Limb (tissue), 2 donors: Measurements from ENCODE around the gene FGFBP1.
A peak's percentile ranks its signal among the peaks of the same experiment; 100 is the strongest.

ENCODE experiments used
- DNase-seq, 2 donors: peaks; one replicate each; pipeline ENCODE4 v3.0.0-alpha.2; 2016; ENCODE audit errors: extremely low spot score in 2 of 2

FGFBP1 gene

DNA sequence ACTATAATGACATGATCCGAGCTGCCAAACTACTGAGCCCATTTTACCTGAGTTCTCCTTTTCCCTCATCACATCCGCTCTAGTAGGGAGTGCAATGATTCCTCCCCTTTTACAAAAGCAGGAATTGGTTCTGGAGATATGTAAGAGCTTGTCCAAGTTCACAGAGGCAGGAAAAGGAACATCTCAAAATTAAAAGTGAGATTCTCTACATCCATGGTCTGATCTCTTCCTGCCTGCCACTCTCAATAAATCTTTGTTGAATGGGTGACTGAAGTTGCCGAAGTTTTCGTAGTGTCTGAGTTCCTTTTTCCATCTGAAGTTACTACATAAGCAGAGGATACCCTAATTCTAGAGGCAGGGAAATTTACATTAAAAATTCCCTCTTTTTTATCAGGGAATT, at the start of gene FGFBP1:
Gene FGFBP1, minus strand, starts transcription at position 101 of the 400 bp plus-strand sequence. CDS start 2,108 bp downstream, outside the sequence.
- no peak for DNase-seq

DNA sequence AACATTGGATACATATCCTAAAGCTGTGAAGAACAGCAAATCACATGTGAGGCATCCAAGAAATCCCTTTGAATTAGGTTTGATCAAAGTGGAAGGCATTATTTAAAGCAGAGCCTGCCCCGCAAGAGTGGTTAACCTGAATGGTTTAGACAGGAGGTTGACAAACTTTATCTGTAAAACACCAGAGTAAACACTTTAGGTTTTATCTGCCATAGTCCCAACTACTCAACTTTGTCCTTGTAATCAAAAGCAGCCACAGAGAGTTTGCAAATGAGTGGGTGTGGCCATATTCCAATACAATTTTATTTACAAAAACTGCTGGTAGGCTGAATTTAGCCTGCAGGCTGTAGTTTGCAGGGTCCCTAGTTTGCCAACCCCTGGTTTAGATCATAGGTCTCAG, 49.7 kb upstream of the FGFBP1 start:
- DNase-seq = no peak

DNA sequence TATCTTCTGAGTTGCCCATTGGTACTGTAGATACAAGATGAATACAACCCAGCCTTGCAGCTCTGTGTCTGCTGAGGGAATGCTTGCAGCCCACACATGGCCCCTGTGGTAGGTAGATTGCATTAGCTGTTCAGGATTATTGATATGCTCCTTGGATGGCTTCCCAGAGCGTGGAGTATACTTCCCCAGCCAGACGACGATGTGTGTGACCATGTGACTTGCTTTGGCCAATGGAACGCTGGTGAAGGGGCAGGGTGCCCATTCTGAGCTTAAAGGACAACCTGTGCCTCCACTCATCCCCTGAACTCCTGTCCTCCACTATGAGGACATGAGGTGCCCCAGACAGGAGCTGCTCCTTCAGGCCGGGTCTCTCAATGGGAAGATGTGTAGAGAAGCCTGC, 48.4 kb upstream of the FGFBP1 start:
- DNase-seq = no peak

DNA sequence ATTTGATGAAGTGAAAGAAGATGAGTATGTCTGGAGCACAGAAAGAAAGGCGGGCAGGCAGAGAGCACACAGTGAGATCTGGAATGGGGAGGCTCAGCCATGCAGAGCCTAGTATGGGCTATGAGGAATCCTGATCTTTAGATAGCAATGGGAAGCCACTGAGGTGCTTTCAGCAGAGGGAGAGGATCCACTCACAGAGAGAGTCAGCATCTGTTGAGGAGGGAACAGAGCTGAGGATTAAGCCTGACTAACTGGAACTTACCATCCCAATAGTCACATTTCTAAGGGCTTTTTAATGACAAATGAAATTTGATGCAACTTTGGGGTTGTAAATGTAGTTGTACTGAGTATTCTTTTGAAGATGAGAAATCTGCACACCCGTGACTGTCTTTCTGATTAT, 45.1 kb upstream of the FGFBP1 start:
- no peak for DNase-seq

DNA sequence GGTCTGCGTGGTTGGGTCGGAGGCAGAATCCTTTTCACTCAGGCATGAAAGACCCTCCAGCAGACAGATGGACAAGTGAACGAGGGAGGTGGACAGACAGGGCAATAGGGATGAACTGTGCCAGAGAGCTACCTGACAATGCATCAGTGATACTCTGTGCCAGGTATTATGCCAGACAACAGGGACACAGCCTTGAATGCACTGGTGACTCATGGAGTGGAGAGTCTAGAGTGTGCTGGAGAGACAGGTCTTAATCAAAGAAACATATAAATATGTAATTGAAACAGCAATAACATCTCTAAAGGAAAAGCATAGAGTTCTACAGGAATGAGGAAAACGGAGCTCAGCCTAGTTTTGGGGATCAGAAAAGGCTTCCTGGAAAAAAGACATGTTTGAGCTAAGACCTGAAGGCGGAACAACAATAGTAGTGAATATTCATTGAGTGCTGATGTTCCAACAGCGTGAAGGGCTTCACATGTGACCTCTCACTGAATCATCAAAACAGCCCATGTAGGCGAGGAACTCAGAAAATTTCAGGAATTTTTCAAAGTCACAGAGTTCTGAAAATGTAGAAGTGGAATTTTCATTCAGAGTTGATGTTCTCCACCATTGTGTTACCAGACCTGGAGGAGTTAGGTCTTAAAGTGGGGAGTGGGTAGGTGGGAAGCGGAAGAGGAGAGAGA, 44.4 kb upstream of the FGFBP1 start:
- DNase-seq = no peak

DNA sequence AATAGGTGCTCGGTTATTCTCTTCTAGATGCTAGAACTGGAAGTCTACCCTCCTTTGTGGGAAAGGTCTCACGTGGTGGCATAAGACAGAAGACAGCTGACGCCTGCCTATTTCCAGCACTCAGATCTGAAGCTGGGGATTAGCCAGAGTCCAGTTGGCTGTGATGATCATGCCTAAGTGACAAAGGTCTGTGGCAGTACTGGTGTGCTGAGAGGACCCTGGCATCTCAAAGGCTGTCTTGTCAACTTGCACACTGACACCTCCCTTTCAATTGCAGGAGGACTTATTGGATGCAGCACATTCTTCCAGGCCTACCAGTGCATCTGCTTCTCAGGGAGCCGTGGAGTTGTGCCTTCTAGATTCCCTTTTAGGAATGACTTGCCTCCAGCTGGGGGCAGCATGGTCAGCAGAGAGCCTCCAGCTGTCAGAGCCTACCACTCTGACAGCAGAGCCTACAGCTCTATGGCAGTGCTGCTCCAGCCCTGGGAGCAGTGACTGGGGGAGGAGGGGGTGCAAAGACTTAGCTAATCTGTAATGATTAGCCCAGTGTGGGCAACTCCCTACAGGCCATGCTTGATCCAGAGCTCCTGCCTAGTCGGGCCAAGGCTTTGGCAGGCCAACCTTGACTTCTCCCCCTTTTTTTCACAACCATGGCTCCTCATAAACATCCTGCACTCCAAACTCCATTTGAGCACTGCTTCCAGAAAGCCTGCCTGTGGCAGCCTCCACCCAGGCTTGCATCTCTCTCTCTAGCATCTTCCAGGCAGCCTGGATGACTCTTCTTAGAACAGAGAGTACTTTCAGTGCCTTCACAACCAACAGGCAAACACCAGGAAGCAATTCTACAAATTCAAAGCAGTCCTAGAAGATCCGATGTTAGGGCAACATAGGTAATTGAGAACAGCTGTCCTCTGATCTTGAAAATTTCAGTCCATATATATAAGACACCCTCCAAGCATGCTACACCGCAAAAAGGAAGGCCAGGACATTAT, 38.2 kb upstream of the FGFBP1 start:
- no peak for DNase-seq

DNA sequence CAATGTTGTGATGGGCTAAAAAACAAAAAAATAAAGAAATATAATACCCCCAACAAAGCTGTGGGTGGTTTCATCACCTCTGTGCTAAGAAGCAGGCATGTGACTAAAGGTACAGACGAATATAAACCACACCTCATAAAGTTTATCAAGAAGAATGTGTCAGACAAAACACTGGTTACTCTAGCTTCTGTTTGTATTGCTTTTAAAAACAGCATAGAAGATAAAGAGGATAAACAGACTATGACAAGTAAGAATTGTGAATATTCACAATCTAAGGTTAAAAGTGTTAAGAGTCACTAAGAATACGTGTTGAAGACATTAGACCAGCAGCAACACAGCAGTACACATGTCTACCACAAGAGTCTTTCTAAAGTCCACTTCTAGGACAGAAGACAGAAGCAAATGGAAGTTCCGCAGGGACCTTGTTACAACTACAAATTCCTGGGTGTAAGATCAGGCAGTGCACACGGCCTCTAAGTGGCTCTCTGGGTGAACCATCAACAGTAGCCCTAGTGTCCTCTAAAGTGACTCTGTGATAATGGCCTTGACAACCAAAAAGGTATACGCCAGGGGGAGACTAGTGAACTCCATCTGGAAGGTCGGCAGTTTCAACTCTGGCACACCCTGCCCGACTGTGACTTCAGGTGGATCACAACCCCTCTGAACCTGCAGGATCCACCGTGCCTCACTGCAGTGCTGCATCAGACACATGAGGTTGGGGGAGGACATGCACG, 32.7 kb upstream of the FGFBP1 start:
- DNase-seq = no peak

DNA sequence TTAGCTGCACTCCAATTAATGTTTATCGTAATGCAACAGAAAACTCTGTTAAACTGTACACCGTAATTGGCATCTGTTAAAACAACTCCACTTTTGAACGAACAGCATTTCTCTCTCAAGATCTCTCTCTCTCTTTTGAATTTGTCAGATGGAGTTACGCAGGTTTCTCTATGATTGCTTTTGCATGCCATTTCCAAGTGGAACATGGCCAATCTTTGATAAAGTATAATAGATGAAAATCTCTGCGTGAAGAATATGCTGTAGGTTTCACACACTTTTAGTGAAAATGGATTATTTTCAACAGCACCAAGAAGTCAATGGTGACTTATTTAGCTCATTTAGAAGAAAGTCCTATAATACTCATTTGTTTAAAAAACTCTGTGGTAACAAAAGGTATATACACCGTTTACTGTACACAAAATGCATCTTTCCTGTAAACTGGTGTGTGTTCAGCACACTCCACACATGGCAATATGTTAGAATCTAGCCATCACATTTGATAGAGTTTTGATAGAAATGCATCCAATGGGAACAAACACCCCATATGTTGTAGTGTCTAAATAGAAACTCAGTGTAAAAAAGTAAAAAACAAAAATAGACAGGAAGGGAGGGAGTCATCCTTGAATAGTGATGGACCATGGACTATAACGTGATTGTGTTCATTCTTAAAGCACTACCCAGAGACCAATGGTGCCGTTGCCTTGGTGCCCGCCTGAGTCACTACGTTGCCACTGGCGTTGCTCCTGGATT, 30.2 kb upstream of the FGFBP1 start:
- DNase-seq = no peak

DNA sequence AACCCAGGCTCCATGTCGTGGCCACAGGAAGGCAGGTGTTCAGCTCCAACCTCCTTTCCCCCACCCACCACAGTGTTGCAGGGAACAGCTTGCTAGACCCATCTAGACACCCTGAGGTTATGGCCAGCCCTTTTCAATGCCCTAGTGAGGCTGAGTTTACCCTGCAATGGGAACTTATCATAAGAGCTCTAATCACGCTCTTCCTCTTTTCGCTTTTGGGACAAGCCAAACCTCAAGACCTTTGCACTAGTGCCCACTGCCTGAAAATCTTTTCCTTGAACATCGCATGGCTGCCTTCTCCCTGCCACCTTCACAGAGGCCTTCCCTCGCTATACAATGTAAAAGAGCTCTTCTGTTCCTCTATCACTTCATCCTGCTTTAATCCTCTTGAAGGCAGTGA, 26.8 kb upstream of the FGFBP1 start:
- no peak for DNase-seq

DNA sequence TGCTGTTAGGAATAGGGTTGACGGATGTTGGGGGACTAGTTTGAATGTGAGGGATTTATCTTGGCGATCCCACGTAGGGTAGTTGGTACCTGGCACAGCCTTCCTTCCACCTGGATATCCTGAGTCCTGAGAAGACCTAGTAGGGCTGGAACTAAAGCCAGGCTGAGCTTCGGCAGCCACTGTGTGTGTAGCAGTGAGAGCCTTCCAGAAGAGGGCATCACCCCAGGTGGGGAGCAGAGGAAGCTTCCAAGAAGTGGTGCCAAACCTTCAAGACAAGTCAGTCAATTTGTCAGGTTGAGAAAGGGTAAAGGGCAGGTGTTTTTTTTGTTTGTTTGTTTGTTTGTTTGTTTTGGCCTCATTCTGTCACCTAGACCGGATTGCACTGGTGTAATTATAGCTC, 25.6 kb upstream of the FGFBP1 start:
- no peak for DNase-seq

DNA sequence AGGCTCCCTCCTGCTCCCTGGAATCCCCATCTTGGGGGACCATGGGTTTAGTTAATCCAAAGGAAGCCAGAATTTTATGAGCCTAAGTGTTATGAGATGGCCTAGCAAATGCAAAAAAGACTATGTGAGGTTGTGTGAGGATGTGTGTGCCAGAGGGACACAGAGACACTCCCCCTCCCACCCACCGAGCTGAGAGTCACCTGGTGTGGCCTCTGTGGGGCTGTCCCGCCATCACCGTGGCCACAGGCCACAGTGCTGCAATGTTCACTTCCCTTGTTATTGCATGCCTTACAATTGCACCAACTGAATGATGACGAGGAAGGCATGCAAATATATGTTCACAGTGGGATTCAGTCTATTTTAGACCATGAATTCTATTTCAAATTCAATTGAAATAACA, 25.0 kb upstream of the FGFBP1 start:
- DNase-seq = no peak

DNA sequence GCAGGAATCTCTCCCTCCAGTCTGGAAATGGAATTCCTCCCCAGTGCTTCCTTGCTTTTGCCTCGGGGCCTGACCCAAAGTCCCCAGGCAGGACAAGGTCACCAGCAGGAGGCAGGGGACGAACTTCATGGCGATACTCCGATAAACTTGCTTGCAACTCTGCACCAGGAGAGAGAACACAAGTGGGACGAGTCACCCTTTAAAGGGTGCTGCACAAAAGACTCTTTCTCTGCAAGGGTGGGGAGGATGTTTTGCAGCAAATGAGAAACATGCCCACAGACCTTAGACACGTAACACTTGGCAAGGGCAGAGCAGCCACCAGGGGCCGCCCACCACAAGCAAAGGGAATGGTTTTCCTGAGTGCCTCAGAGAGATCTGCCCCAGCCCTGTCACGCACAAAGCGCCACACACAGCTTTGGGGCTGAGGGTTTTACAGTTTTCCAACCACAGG, 24.5 kb upstream of the FGFBP1 start, which contains the start of gene FGFBP2:
Gene FGFBP2, minus strand, starts transcription at position 175 of the 451 bp plus-strand sequence. Its CDS starts 46 bp downstream, at position 129.
- peak; percentile 45 to 71 for DNase-seq

DNA sequence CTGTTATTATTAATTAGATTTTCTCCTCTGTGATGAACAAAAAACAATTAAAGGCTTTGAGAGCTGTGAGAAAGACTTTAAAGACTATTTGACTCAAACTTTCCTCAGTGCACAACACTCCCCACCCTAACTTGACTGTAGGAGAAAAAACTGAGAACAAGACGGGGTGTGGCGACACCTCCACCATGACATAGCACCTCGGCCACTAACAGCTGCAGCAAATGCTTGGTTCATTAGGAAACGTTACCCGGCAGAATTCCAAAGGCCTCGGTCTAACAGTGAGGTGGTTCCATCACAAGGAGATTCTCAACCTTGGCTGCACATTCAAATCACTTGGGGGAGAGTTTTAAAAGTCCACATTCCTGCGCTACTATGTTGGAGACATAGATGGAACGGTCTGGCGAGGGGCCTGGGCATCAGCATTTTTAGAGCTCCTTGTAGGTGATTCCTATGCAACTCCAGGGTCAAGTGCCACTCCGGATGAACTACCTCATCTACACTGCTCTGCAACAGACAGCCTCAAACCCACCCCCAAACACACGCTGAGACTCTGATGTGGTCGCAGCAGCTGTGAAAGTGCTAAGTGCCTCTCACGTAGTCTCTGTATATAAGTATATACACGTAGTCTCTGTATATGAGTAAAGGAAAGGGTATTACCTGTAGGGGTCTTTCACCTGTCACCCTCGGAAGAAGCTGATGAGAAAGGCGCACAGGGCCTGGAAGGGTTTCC, 23.4 kb upstream of the FGFBP1 start:
- DNase-seq = no peak

DNA sequence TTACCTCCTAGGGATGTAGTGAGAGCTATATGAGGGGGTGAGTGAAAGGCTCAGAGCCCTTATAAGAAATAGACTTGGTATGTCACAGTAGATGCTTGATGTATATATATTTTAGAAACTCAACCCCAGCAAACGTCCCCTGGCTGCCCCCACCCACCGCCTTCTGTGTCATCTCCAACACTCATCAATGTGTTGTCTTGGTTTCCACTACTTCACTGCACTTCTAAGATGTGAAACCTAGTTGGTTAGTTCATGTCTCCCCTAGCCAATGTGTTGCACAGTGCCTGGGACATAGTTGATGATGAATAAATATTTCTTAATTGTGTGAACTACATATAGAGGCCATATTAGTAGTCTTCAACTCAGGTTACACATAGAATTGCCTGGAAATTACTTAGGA, 20.0 kb upstream of the FGFBP1 start:
- no peak for DNase-seq

DNA sequence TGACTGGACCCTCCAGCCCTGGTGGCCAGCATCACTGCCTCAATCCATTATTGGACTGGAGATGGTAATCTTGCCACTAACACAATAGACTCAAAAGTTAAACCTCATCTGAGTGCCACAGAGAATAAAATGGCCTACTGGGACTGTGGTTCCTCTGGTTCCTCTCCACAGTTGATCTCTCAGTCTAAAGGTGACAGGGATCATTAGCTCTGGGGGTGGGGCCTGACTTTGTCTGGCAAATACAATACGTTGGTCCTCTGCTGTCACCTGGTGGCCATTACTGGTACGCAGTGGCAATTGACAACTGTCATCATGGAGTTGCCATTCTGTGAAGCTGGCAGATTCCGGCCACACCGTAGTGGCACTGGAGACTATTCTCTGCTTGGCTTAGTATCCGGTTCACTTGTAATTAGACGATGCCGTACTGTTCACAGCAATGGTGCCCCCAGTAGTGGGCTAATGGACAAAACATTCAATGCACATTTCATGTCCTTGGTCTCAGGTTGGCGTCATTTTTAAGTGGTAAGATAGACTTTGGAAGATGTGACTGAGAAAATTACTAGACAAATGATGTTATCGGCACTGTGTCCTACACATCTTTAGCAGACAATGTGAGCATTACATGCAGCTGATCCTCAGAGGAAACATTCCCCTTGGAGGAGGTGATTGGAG, 17.8 kb upstream of the FGFBP1 start:
- peak in 1 of 2 donors; percentile 62 for DNase-seq

DNA sequence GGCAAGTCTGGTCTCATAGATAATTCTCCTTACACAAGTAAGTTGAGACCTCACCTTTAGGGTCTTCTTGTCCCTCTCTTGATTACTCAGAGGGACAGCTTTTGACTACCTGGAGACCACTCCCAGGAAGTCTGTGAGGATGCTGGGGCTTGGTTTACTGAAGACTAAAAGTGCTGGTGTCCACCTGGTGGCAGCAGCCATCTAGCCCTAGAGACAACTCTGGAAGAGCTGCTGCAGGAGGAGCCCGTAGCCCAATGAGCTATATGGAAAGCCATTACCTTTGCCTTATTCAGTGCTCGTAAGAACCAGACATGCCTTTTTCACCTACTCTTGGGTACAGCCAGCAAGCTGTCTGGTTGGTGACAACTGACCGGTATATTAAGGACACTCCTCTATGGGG, 17.1 kb upstream of the FGFBP1 start:
- DNase-seq = no peak

DNA sequence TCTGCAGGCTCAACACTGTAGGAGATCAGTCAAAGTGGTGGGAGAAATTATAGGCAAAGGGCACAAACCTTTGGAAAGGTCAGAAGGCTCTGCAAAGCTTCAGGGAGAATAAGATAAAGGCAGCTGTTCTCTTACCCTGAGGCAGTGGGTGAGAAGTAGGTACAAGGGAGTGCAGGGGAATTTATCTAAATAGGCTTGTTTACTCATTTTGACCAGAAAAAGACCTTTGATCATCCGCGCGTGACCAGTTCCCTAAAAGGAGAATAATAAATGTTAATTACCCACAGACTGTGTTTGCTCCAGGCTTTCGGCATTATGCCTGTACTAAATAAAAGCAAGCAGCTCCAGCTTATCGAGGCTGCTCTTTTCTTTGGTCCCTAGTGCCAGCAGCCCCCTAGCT, 15.1 kb upstream of the FGFBP1 start:
- DNase-seq = no peak

DNA sequence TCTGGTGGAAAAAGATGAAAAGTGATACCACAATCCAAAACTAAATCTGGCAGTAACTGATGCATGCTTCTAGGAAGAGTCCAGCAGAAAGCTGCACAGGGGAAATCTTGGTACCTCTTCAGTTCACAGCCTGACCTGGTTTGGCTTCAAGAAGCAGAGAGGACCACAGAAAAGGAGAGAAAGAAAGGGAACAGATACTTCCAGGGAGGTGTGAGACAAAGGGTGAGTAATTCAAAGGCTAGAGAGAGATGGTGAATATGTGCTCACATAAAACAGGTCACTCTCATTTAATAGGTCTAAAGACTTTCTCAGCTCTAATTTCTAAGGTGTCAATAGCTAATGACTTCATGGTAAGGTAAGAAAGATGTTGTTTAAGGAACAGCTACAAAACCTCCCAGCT, 13.2 kb upstream of the FGFBP1 start:
- no peak for DNase-seq

DNA sequence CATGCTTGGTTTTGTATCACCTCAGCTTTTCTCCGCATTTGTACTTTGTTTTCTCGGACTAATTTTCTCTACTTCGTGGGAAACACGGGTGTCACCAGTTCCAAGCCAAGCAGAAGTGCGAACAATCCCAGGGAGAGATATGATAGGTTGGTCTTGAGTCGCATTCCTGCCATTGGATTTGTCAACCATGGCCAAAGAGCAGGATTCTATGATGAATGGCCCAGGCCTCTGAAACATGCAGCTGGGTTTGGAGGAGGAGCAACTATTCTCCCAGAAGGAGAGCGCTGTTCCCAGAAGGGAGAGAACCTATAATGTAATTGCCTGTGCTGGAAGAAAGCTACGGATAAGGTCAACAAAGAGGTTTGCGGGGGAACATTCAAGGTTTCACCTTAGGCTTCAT, 10.3 kb upstream of the FGFBP1 start:
- no peak for DNase-seq

DNA sequence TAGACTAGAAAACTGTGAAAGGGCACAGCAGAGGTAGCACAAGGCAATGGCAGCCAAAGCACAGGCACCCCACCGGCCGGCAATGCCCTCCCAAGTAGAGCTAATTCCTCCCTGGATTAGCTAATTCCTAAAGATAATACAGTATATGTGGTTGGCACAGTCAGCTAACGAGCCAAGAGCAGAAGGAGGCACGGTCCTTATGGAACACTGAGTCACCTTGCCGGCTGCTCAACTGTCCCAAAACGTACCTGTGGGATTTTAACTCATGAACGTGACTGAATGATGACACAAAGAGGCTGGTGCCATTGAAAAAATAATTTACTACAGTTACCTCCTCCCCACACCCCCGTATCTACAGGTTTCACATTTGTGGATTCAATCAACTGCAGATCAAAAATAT, 9.1 kb upstream of the FGFBP1 start:
- no peak for DNase-seq
